HuH-7.5 (cell line): ENCODE measurements around the gene YPEL4.

Experiments used
- DNase-seq: peaks from one replicate; pipeline ENCODE4 v3.0.0; 2011; ENCODE audit warnings: low spot score

The YPEL4 gene

GRCh38 chr11:57650739-57651090 is 1.0 kb upstream of the YPEL4 start:
- DNase-seq = no peak

GRCh38 chr11:57648801-57649735 is 644 bp downstream of the YPEL4 start:
- DNase-seq = no peak

GRCh38 chr11:57647960-57648800 is 1.5 kb downstream of the YPEL4 start:
- no peak for DNase-seq

- DNase-seq = no peak
These were observed 2.3 kb downstream of the YPEL4 start for GRCh38 chr11:57647372-57647771.

GRCh38 chr11:57646799-57647303 is 2.9 kb downstream of the YPEL4 start:
- no peak for DNase-seq

- no peak for DNase-seq
These were observed 3.4 kb downstream of the YPEL4 start for GRCh38 chr11:57646194-57646798.

GRCh38 chr11:57645689-57646085 is 4.0 kb downstream of the YPEL4 start:
- no peak for DNase-seq

- peak; percentile 99 for DNase-seq
These were observed 4.7 kb downstream of the YPEL4 start for GRCh38 chr11:57644748-57645688.

- no peak for DNase-seq
These were observed 5.9 kb downstream of the YPEL4 start for GRCh38 chr11:57643802-57644201.

- DNase-seq = peak; percentile 89
These were observed 8.5 kb downstream of the YPEL4 start for GRCh38 chr11:57641011-57641807.

GRCh38 chr11:57640068-57640800 is 9.5 kb downstream of the YPEL4 start:
- DNase-seq = peak; percentile 65

- DNase-seq = peak; percentile 98
These were observed 10.2 kb downstream of the YPEL4 start for GRCh38 chr11:57639321-57640067.

GRCh38 chr11:57638811-57639320 is 10.8 kb downstream of the YPEL4 start:
- DNase-seq = peak; percentile 83

- DNase-seq = peak; percentile 98
These were observed 11.5 kb downstream of the YPEL4 start for GRCh38 chr11:57638005-57638781.

GRCh38 chr11:57637626-57638004 is 12.1 kb downstream of the YPEL4 start:
- no peak for DNase-seq

- DNase-seq = no peak
These were observed 14.5 kb downstream of the YPEL4 start for GRCh38 chr11:57635246-57635645.

GRCh38 chr11:57634311-57634710 is 15.4 kb downstream of the YPEL4 start:
- no peak for DNase-seq
